Pericardium fibroblast (primary cell): ENCODE data around the gene HRH1. TPM values are rescaled to one million over a fixed set of nuclear protein-coding genes. Genes with fewer than 3 reads are reported as not detected.

ENCODE experiments used
- total RNA-seq: library from RNA; depleted of rRNA; stranded (reverse); fragments of >200 nt; gene quantifications from 2 replicates; pipeline ENCODE4 v1.2.3, GENCODE V29; 2015

Gene HRH1
- 4.0 and 7.5 TPM in 2 replicates for total RNA-seq

GRCh38 chr3:11154036-11154952 is at the start of gene HRH1:
HRH1 (plus strand) TSS chr3:11154493; CDS start chr3:11259038, 104,545 bp downstream.

GRCh38 chr3:11271986-11272904 is 118.0 kb downstream of the HRH1 start, which contains the start of gene ATG7:
ATG7 (plus strand) TSS chr3:11272397; CDS start chr3:11298696, 26,299 bp downstream.

Other genes starting within 250 kb of the HRH1 start
- not detected in 2 replicates for gene SLC6A1, start 161.7 kb upstream of the HRH1 start, total RNA-seq
- gene ATG7, start 117.9 kb downstream of the HRH1 start, total RNA-seq = 16.9 and 19.1 TPM in 2 replicates